Embryonic facial prominence (tissue), 1 donor: ENCODE results near the gene STIL.
"Not testable (repeated sequence)": the region's sequence is repeated elsewhere in the genome, so short reads cannot be mapped to it uniquely, and the experiment has no call there.

Source experiments
- DNase-seq: peaks from one replicate; pipeline ENCODE4 v3.0.0-alpha.2; 2016; ENCODE audit errors: extremely low spot score

STIL gene

GRCh38 chr1:47319968-47320367 lies 6.0 kb upstream of the STIL start:
- not testable (repeated sequence) for DNase-seq

- DNase-seq, result no peak
Measured at GRCh38 chr1:47317841-47318240, 3.9 kb upstream of the STIL start.

GRCh38 chr1:47309427-47309826 lies 4.5 kb downstream of the STIL start:
- no peak for DNase-seq

GRCh38 chr1:47302472-47302871 lies 11.5 kb downstream of the STIL start:
- DNase-seq, result no peak

GRCh38 chr1:47298025-47298699 lies 15.8 kb downstream of the STIL start:
- DNase-seq, result no peak

GRCh38 chr1:47295579-47295978 lies 18.4 kb downstream of the STIL start:
- DNase-seq, result no peak

GRCh38 chr1:47294863-47295262 lies 19.1 kb downstream of the STIL start:
- not testable (repeated sequence) for DNase-seq

GRCh38 chr1:47288116-47288515 lies 25.8 kb downstream of the STIL start:
- not testable (repeated sequence) for DNase-seq

GRCh38 chr1:47280142-47280541 lies 33.8 kb downstream of the STIL start:
- no peak for DNase-seq

- DNase-seq, result no peak
Measured at GRCh38 chr1:47276850-47277249, 37.1 kb downstream of the STIL start.

- DNase-seq, result not testable (repeated sequence)
Measured at GRCh38 chr1:47275811-47276210, 38.1 kb downstream of the STIL start.

GRCh38 chr1:47265529-47265928 lies 48.4 kb downstream of the STIL start:
- not testable (repeated sequence) for DNase-seq

- DNase-seq, result no peak
Measured at GRCh38 chr1:47262787-47263413, 51.0 kb downstream of the STIL start.

GRCh38 chr1:47257224-47257623 lies 56.7 kb downstream of the STIL start:
- no peak for DNase-seq

- DNase-seq, result no peak
Measured at GRCh38 chr1:47252795-47253194, 61.2 kb downstream of the STIL start.

GRCh38 chr1:47252369-47252768 lies 61.6 kb downstream of the STIL start:
- DNase-seq, result no peak

- no peak for DNase-seq
Measured at GRCh38 chr1:47249755-47250154, 64.2 kb downstream of the STIL start.

GRCh38 chr1:47244339-47244862 lies 69.5 kb downstream of the STIL start:
- DNase-seq, result no peak

- no peak for DNase-seq
Measured at GRCh38 chr1:47243910-47244309, 70.0 kb downstream of the STIL start.

- DNase-seq, result no peak
Measured at GRCh38 chr1:47241114-47242113, 72.5 kb downstream of the STIL start.

GRCh38 chr1:47238935-47239592 lies 74.9 kb downstream of the STIL start:
- DNase-seq, result no peak

GRCh38 chr1:47235806-47236205 lies 78.1 kb downstream of the STIL start:
- no peak for DNase-seq
